H1 (cell line): ENCODE data around the gene TCF7L2. TPM values are rescaled to one million over a fixed set of nuclear protein-coding genes. Genes with fewer than 3 reads are reported as not detected.

Source experiments
- CTCF ChIA-PET: fragments of 300-600 bp; sonication (Branson Sonifier 250); formaldehyde crosslinking; loops from one replicate; lab custom pipeline; 2021; ENCODE audit not compliant: partially characterized antibody; lab: Charles Lee
- POLR2A ChIA-PET: fragments of 300-600 bp; sonication (Branson Sonifier 250); formaldehyde crosslinking; loops from one replicate; lab custom pipeline; 2021; ENCODE audit warnings: inconsistent platforms; ENCODE audit not compliant: partially characterized antibody; lab: Charles Lee
- DNase-seq, 2 experiments: peaks; one replicate each; pipeline versions ENCODE4 v3.0.0 to v3.0.0-alpha.2; 2010 to 2022; ENCODE audit warnings: low spot score in 2 of 2, low read depth in 1 of 2, mixed read lengths in 1 of 2
- FAIRE-seq: peaks from 2 replicates; lab custom pipeline; 2011; peaks lifted over from hg19 to GRCh38; lab: Jason Lieb, UNC
- H2AFZ ChIP-seq: 2 replicates; pipeline ENCODE4 v1.8.1; 2012; ENCODE audit warnings: low read length, inconsistent platforms
- H2AK5ac ChIP-seq: 2 replicates; pipeline ENCODE4 v1.6.1; 2013; ENCODE audit warnings: low read depth, low read length
- H2BK120ac ChIP-seq: replicated peaks from 2 replicates; pipeline ENCODE3; 2013; ENCODE audit warnings: low read depth, low read length, inconsistent platforms
- H2BK12ac ChIP-seq: 2 replicates; pipeline ENCODE4 v1.6.1; 2013; ENCODE audit warnings: low read depth, low read length
- H2BK15ac ChIP-seq: 2 replicates; pipeline ENCODE4 v1.6.1; 2013; ENCODE audit warnings: low read length
- H2BK20ac ChIP-seq: 2 replicates; pipeline ENCODE4 v1.6.1; 2013; ENCODE audit warnings: low read length
- H2BK5ac ChIP-seq: 2 replicates; pipeline ENCODE4 v1.6.1; 2013; ENCODE audit warnings: low read depth, low read length
- H3K14ac ChIP-seq: 2 replicates; pipeline ENCODE4 v1.6.1; 2013; ENCODE audit warnings: inconsistent platforms; ENCODE audit not compliant: insufficient read length
- H3K18ac ChIP-seq: 2 replicates; pipeline ENCODE4 v1.6.1; 2013; ENCODE audit warnings: low read length; ENCODE audit errors: extremely low read depth
- H3K23ac ChIP-seq: 2 replicates; pipeline ENCODE4 v1.6.1; 2013; ENCODE audit warnings: inconsistent platforms; ENCODE audit not compliant: insufficient read length
- H3K23me2 ChIP-seq: 2 replicates; pipeline ENCODE4 v1.6.1; 2013; ENCODE audit warnings: low read depth, low read length
- H3K27ac ChIP-seq: 2 replicates; pipeline ENCODE4 v1.6.1; 2011; ENCODE audit warnings: low read depth, low read length, inconsistent platforms
- H3K27me3 ChIP-seq, 4 experiments: replicated peaks in 1 of 4; 1 replicate in 1 of 4; 2 replicates in 3 of 4; pipeline versions ENCODE4 v1.6.1 to v1.8.1; 2011 to 2013; ENCODE audit warnings: low read length in 3 of 4, mild to moderate bottlenecking in 3 of 4, inconsistent platforms in 2 of 4, mixed read lengths in 2 of 4, moderate library complexity in 1 of 4; ENCODE audit not compliant: control insufficient read depth in 3 of 4, insufficient read depth in 3 of 4; ENCODE audit errors: extremely low read depth in 1 of 4
- H3K36me3 ChIP-seq, 4 experiments: 2 replicates each; pipeline versions ENCODE4 v1.6.1 to v1.8.1; 2011 to 2013; ENCODE audit warnings: mild to moderate bottlenecking in 4 of 4, low read length in 3 of 4, moderate library complexity in 2 of 4, control low read depth in 1 of 4, inconsistent platforms in 1 of 4; ENCODE audit not compliant: insufficient read depth in 4 of 4, control insufficient read depth in 2 of 4
- H3K4ac ChIP-seq: replicated peaks from 2 replicates; pipeline ENCODE3; 2013; ENCODE audit warnings: low read length, low read depth, mixed read lengths, inconsistent platforms; ENCODE audit not compliant: insufficient read length
- H3K4me1 ChIP-seq, 4 experiments: replicated peaks in 1 of 4; 1 replicate in 1 of 4; 2 replicates in 3 of 4; pipeline versions ENCODE4 v1.6.1 to v1.8.1; 2011 to 2013; ENCODE audit warnings: low read length in 3 of 4, inconsistent platforms in 2 of 4, mixed read lengths in 1 of 4; ENCODE audit not compliant: insufficient read depth in 4 of 4, control insufficient read depth in 3 of 4
- H3K4me2 ChIP-seq, 2 experiments: 2 replicates each; pipeline versions ENCODE4 v1.6.1 to v1.8.1; 2011 to 2013; ENCODE audit warnings: low read depth in 2 of 2, low read length in 2 of 2, control low read depth in 1 of 2, inconsistent platforms in 1 of 2, mild to moderate bottlenecking in 1 of 2; ENCODE audit not compliant: insufficient read depth in 1 of 2
- H3K4me3 ChIP-seq, 4 experiments: fragments of 200-600, 300-600 bp in 1 of 4; sonication (generic), shearing (Covaris generic), sonication (Bioruptor Twin) in 1 of 4; 2 replicates each; pipeline versions ENCODE4 v1.5.1 to v1.8.1; 2011 to 2016; ENCODE audit warnings: low read length in 4 of 4, low read depth in 3 of 4, control low read depth in 2 of 4, inconsistent platforms in 2 of 4, mild to moderate bottlenecking in 2 of 4, mixed read lengths in 1 of 4, moderate library complexity in 1 of 4; ENCODE audit not compliant: insufficient read depth in 2 of 4; ENCODE audit errors: extremely low read depth in 1 of 4
- H3K56ac ChIP-seq: replicated peaks from 2 replicates; pipeline ENCODE3; 2013; ENCODE audit warnings: low read depth, mild to moderate bottlenecking, mixed read lengths, low read length, inconsistent platforms; ENCODE audit not compliant: insufficient read length
- H3K79me1 ChIP-seq: 2 replicates; pipeline ENCODE4 v1.6.1; 2013; ENCODE audit warnings: low read depth, low read length, control low read depth
- H3K79me2 ChIP-seq, 2 experiments: 2 replicates each; pipeline versions ENCODE4 v1.6.1 to v1.8.1; 2012 to 2013; ENCODE audit warnings: low read length in 2 of 2, mild to moderate bottlenecking in 2 of 2, inconsistent platforms in 1 of 2; ENCODE audit not compliant: insufficient read depth in 2 of 2, control insufficient read depth in 1 of 2
- H3K9ac ChIP-seq, 4 experiments: replicated peaks in 1 of 4; 1 replicate in 1 of 4; 2 replicates in 3 of 4; pipeline versions ENCODE4 v1.6.1 to v1.8.1; 2011 to 2013; ENCODE audit warnings: low read depth in 3 of 4, low read length in 3 of 4, control low read depth in 2 of 4, mild to moderate bottlenecking in 2 of 4, moderate library complexity in 2 of 4, inconsistent platforms in 1 of 4; ENCODE audit errors: extremely low read depth in 1 of 4
- H3K9me3 ChIP-seq, 2 experiments: 2 replicates each; pipeline versions ENCODE4 v1.6.1 to v1.8.1; 2012 to 2013; ENCODE audit warnings: mild to moderate bottlenecking in 2 of 2, moderate library complexity in 2 of 2, control low read depth in 1 of 2, inconsistent platforms in 1 of 2, low read depth in 1 of 2, low read length in 1 of 2, mixed read lengths in 1 of 2; ENCODE audit not compliant: insufficient read depth in 2 of 2
- H4K20me1 ChIP-seq, 2 experiments: replicated peaks in 1 of 2; 2 replicates each; pipeline versions ENCODE3 to v1.8.1; 2011 to 2013; ENCODE audit warnings: inconsistent platforms in 2 of 2, low read length in 2 of 2, mild to moderate bottlenecking in 1 of 2; ENCODE audit not compliant: insufficient read depth in 2 of 2, control insufficient read depth in 1 of 2
- H4K5ac ChIP-seq: 2 replicates; pipeline ENCODE4 v1.6.1; 2013; ENCODE audit warnings: low read length, low read depth, mixed read lengths, inconsistent platforms; ENCODE audit not compliant: insufficient read length
- H4K8ac ChIP-seq: 2 replicates; pipeline ENCODE4 v1.8.0; 2013; ENCODE audit warnings: mild to moderate bottlenecking, moderate library complexity, low read length, inconsistent platforms; ENCODE audit not compliant: insufficient read depth; ENCODE audit errors: extremely low read depth
- H4K91ac ChIP-seq: replicated peaks from 2 replicates; pipeline ENCODE3; 2013; ENCODE audit warnings: low read length, mixed read lengths, inconsistent platforms; ENCODE audit not compliant: insufficient read length
- BACH1 ChIP-seq: IDR thresholded peaks from 2 replicates; pipeline ENCODE4 v1.6.1; 2012; ENCODE audit warnings: low read length, improper control_type of control experiment
- CBX8 ChIP-seq: fragments of 300-800, 300-1000 bp; sonication (generic); IDR thresholded peaks from 2 replicates; pipeline ENCODE4 v1.7.1; 2016; ENCODE audit warnings: low read depth, low read length, borderline replicate concordance
- CHD2 ChIP-seq: IDR thresholded peaks from 2 replicates; pipeline ENCODE4 v1.6.1; 2012; ENCODE audit warnings: low read length, improper control_type of control experiment
- CTBP2 ChIP-seq: IDR thresholded peaks from 2 replicates; pipeline ENCODE4 v1.7.0; 2011; ENCODE audit warnings: borderline replicate concordance, mild to moderate bottlenecking, moderate library complexity, mixed read lengths, low read length; ENCODE audit not compliant: insufficient read depth, insufficient read length
- EZH2 ChIP-seq: fragments of 200-600 bp; sonication (generic); IDR thresholded peaks from 2 replicates; pipeline ENCODE4 v1.7.1; 2012; ENCODE audit warnings: low read depth, mild to moderate bottlenecking, moderate library complexity, low read length, inconsistent platforms; ENCODE audit not compliant: severe bottlenecking
- GTF2F1 ChIP-seq: IDR thresholded peaks from 2 replicates; pipeline ENCODE4 v1.6.1; 2012; ENCODE audit warnings: low read depth, low read length, improper control_type of control experiment, borderline replicate concordance
- JUND ChIP-seq: IDR thresholded peaks from 2 replicates; pipeline ENCODE4 v1.6.1; 2011; ENCODE audit warnings: mild to moderate bottlenecking, improper control_type of control experiment, low read length
- POLR2A ChIP-seq, 2 experiments: IDR thresholded peaks; 1 replicate in 1 of 2; 2 replicates in 1 of 2; pipeline ENCODE4 v1.6.1; 2011; ENCODE audit warnings: low read depth in 2 of 2, low read length in 2 of 2, mild to moderate bottlenecking in 2 of 2; ENCODE audit errors: control extremely low read depth in 1 of 2
- RNF2 ChIP-seq: fragments of 200-900, 300-1000 bp; sonication (generic); IDR thresholded peaks from 2 replicates; pipeline ENCODE4 v1.7.1; 2016; ENCODE audit warnings: borderline replicate concordance, low read depth, mild to moderate bottlenecking, antibody characterized with exemption, low read length; ENCODE audit not compliant: poor library complexity, severe bottlenecking; ENCODE audit errors: missing control alignments
- WGBS, 2 experiments: shearing (Covaris generic) in 1 of 2; methylation state at CpG; one replicate each; pipeline versions ENCODE4 v1.1.6 to v1.1.7; 2013 to 2015; ENCODE audit warnings: low lambda C conversion rate in 2 of 2, mixed read lengths in 2 of 2, inconsistent platforms in 1 of 2, low coverage in 1 of 2, missing lambda C conversion rate in 1 of 2; ENCODE audit not compliant: insufficient replicate concordance in 2 of 2, insufficient coverage in 1 of 2, insufficient read length in 1 of 2; ENCODE audit errors: extremely low coverage in 1 of 2, missing lambda C conversion rate in 1 of 2; 5-methylcytosine and 5-hydroxymethylcytosine counted together
- polyA plus RNA-seq, 7 experiments: library from polyadenylated mRNA; depleted of rRNA in 3 of 7; stranded (reverse) in 5 of 7; unstranded in 2 of 7; fragments of >200 nt in 5 of 7; fragments of 200-250 nt in 2 of 7; gene quantifications; 1 replicate in 5 of 7; 2 replicates in 1 of 7; 4 replicates in 1 of 7; pipeline versions ENCODE4 v1.2.1 to v1.2.3, GENCODE V29; 2011 to 2013; ENCODE audit warnings: missing spikeins in 2 of 7, mixed read lengths in 2 of 7
- total RNA-seq: library from RNA; stranded (reverse); fragmentation: NEBNext Ultra II Directional; extraction: Animal tissue kit (Norgen Biotek cat#: 25700); gene quantifications from 2 replicates; pipeline ENCODE4 v1.2.1, GENCODE V29; 2021

Gene TCF7L2
- total and polyA plus RNA-seq, 2 of the 8 experiments (the other 6 are each of a cell fraction or from before 2014, with no cell fraction given), result 33.9 to 67.3 TPM

GRCh38 chr10:113004069-113004618 is 54.1 kb downstream of the TCF7L2 start:
- no peak overlapping the region for H2BK5ac ChIP-seq
- no peaks in the 10 kb centered on the region for H3K23me2 ChIP-seq
- TF ChIP-seq CTBP2 (no peak), CBX8 (no peak), GTF2F1 (no peak), JUND (no peak), CHD2 (no peak), RNF2 (no peak), BACH1 (no peak), EZH2 (no peak), POLR2A (IDR thresholded peaks at IDR 0.05; ENCODE audit: control extremely low read depth in 1 of 2, low read depth in 2 of 2, low read length in 2 of 2) (no peak)
- TF ChIP-seq, all 59 proteins: peak for 0
- Histone ChIP-seq H3K4me2 (no peak overlapping the region), H2AFZ (no peak overlapping the region), H2BK20ac (no peak overlapping the region), H3K9me3 (no peaks in the 10 kb centered on the region), H4K5ac (no peak overlapping the region), H3K79me1 (peaks cover 47% of the 10 kb centered on the region), H2BK12ac (no peak overlapping the region), H2BK120ac (no peak overlapping the region), H3K56ac (no peak overlapping the region), H3K27me3 (no peaks in the 10 kb centered on the region), H3K4me1 (peaks cover 0 to 16% (median 14%) of the 10 kb centered on the region in 4 experiments; a peak in 5 of 7 replicates), H4K20me1 (peaks cover 35 to 50% of the 10 kb centered on the region in 2 experiments), H3K79me2 (peaks cover 41 to 100% of the 10 kb centered on the region in 2 experiments), H3K14ac (no peak overlapping the region), H4K8ac (no peak overlapping the region), H3K18ac (no peak overlapping the region), H2BK15ac (no peak overlapping the region), H3K36me3 (peaks cover 2 to 21% (median 6%) of the 10 kb centered on the region in 4 experiments; a peak in 3 of 8 replicates), H3K27ac (no peak overlapping the region), H3K23ac (no peak overlapping the region), H4K91ac (no peak overlapping the region), H3K4ac (no peak overlapping the region), H2AK5ac (no peak overlapping the region), H3K9ac (no peak overlapping the region), H3K4me3 (no peak overlapping the region)
- FAIRE-seq (no peak), DNase-seq (no peak)
- CTCF ChIA-PET, result interaction anchor here (0.5 to 1.2 kb wide), 2 partner anchors 12 to 26 kb away, joined by 3 read pairs; no protein-coding TSS in a partner anchor
- WGBS, 2 experiments, result 95% methylated on average over 5 of the region's 5 CpGs; no CpG with 5 or more reads in 1 of the 2 experiments
- POLR2A ChIA-PET, result interaction anchor here (1.2 kb wide), 1 partner anchor 8 kb away, joined by 3 read pairs; no protein-coding TSS in a partner anchor
